GM18502 (cell line): ENCODE results near the gene ZXDA.
"Not testable (repeated sequence)": the region's sequence is repeated elsewhere in the genome, so short reads cannot be mapped to it uniquely, and the experiment has no call there.

Experiments
- ATAC-seq: cut with Tn5 transposase; IDR thresholded peaks from one replicate; pipeline ENCODE4 v1.9.1; 2021; ENCODE audit warnings: mild to moderate bottlenecking; ENCODE audit not compliant: unreplicated experiment, poor library complexity

Gene ZXDA, protein sequence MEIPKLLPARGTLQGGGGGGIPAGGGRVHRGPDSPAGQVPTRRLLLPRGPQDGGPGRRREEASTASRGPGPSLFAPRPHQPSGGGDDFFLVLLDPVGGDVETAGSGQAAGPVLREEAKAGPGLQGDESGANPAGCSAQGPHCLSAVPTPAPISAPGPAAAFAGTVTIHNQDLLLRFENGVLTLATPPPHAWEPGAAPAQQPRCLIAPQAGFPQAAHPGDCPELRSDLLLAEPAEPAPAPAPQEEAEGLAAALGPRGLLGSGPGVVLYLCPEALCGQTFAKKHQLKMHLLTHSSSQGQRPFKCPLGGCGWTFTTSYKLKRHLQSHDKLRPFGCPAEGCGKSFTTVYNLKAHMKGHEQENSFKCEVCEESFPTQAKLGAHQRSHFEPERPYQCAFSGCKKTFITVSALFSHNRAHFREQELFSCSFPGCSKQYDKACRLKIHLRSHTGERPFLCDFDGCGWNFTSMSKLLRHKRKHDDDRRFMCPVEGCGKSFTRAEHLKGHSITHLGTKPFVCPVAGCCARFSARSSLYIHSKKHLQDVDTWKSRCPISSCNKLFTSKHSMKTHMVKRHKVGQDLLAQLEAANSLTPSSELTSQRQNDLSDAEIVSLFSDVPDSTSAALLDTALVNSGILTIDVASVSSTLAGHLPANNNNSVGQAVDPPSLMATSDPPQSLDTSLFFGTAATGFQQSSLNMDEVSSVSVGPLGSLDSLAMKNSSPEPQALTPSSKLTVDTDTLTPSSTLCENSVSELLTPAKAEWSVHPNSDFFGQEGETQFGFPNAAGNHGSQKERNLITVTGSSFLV

GRCh38 chrX:57910287-57910912, at the start of gene ZXDA:
Gene ZXDA, minus strand, starts transcription at chrX:57910458. Its CDS starts 38 bp downstream, at chrX:57910420.
- ATAC-seq: peak; percentile 67

DNA sequence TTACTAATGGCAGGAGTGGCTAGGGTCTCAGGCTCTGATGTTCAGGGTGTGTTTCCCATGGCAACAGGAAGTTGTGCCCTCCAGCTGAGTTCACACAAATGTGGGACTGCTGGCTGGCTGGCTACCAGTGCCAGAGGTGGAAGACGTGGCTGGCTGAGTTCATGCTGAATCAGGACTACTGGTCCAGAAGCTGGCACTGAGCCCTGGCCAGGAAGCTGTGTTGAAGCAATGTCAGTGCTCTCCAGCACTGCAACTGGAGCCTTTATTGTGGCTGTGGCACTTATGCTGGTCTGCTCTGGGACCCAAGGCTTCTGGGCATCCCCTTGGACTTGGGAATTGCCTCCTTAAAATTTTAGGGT, 42.0 kb upstream of the ZXDA start:
- ATAC-seq: no peak

GRCh38 chrX:57951666-57952319, 41.5 kb upstream of the ZXDA start:
- no peak for ATAC-seq

- no peak for ATAC-seq
Observed at GRCh38 chrX:57933321-57933720, 23.1 kb upstream of the ZXDA start.

DNA sequence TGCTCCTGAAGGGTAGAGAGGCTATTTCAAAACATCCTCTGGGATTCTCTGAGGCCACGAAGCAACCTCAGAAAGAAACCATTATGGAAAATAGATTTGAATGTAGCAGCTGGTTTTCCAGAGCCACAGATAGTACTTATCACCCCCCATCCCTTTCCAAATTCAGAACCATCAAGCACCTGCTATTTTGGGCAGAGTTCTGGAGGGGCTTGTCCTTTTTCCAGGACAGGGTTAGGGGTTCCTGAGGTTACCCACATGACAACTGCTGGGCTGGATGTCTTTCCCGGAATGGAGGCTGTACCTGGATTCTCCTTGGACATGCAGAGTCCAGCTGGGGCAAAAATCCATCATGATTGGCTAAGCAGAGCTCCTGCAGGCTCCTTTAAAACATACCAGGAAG, 22.0 kb upstream of the ZXDA start:
- ATAC-seq: no peak

- no peak for ATAC-seq
Observed at GRCh38 chrX:57930051-57930450, 19.8 kb upstream of the ZXDA start.

- peak; percentile 71 for ATAC-seq
Observed at GRCh38 chrX:57929373-57929772, 19.1 kb upstream of the ZXDA start.

DNA sequence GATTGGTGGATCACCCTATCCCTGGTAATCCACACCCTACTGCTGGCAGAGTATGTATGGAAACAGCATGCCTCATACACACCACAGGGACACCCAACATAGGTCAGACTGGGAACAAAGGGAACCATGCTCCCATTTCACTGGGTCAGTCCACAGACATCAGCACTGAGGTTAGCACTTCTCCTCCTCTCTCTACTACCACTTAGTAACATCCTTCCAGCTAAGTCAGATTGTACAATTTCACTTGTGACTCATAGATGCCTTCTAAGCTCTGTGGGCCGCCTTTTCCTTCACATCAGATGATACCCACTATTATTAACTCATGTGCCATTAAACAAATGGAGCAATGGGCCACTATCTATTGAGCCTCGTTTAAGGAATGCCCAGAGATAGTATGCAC, 15.5 kb upstream of the ZXDA start:
- no peak for ATAC-seq

DNA sequence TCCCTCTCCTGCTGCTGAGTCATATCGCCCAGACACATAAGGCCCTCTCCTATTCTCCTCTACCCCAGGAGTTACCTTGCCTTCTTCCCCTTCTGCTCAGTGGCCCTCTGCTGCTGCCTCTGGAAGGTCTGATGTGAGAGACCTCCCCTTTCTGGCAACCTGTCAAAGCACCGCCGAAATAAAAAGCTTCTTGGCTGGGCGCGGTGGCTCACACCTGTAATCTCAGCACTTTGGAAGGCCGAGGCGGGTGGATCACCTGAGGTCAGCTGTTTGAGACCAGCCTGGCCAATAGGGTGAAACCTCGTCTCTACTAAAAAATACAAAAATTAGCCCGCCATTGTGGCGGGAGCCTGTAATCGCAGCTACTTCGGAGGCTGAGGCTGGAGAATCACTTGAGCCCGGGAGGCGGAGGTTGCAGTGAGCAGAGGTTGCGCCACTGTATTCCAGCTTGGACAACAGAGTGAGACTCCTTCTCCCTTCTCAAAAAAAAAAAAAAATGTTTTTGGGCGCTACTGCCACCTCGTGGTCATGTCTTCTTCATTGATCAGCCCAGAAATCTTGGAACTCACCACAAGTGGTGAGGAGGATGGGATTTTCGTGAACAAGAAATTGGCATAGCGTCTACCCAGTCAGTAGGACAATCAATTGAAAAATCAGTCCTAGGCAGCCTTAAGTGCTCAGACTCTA, 8.6 kb upstream of the ZXDA start:
- ATAC-seq: peak; percentile 61

DNA sequence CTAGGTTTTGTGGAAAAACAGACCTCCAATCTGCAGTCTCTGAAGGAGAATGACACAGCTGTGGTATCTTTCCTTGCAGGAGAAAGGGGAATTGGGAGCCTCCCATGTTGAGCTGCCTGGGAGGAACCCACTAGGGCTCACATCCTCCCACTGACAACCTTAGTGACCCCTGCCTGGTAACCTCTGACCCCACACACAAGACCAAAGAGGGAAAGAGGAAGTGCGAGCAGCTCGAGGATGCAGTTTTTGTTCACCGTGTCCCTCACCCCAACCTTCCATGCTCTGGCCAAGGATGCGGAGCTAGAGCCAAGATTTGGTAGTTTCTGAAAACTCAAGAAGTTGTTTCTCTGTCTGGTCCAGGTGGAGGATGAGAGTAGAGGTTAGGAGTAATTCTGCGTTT, 5.4 kb upstream of the ZXDA start:
- no peak for ATAC-seq

GRCh38 chrX:57909595-57910286, 517 bp downstream of the ZXDA start:
- peak; percentile 82 for ATAC-seq

GRCh38 chrX:57908972-57909594, 1.2 kb downstream of the ZXDA start:
- ATAC-seq: not testable (repeated sequence)

DNA sequence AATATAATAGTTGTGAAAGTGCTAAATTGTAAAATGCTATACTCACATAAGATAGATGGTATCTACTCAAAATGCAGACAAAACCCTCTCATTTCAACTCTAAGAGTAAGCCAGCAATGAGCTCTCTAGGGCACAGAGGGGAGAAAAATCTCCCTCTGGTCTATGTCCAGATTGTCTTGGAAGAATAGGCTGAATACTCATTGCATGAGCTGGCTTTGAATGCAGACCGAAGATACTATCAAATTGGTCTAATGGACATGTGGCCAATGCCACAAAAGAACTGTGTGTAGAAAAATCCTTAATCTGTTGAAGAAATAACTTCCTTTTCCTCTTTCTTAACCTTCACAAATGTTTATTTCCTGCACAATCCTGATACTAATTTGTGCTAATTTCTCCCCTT, 3.5 kb downstream of the ZXDA start:
- no peak for ATAC-seq

- ATAC-seq: no peak
Observed at GRCh38 chrX:57905141-57905540, 5.1 kb downstream of the ZXDA start.

DNA sequence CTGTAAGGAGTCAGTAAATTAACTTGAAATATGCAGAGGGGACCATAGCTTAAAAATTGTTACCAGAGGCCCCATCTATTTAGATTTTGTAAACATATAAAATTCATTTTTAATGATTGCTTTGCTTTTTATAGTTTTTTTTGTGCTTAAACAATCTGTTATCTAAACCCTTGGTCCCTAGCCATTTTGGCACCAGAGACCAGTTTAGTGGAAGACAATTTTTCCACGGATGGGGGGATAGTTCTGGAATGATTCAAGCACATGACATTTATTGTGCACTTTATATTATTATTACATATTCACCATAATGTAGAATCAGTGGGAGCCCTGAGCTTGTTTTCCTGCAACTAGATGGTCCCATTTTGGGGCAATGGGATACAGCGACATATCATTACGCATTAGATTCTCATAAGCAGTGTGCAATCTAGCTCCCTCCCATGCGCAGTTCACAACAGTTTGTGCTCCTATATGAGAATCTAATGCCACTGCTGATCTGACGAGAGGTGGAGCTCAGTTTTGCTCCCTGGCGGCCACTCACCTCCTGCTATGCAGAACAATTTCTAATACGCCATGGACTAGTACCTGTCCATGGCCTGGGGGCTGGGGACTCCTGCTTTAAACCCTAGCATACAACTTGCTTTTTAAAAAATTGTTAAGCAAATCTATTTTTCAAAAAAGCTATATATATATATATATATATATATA, 5.9 kb downstream of the ZXDA start:
- ATAC-seq: no peak

DNA sequence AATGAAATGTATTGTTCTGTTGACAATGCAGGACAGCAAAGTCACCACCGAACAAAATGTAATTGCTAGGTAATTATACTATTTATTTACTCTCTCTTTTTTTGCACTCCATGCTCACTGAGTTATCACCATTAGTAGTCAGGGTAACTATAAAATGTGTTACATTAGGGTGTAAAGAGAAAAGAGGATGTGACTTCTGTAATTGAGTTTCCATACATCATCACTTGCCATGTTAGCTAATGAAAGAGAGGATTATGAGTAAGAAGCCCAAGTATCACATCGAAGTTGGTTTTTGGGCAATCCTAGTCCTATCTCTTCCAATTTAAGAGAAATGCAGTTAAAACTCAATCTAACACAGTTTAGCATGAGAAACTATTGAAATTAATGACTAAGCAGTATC, 7.6 kb downstream of the ZXDA start:
- ATAC-seq: no peak

- no peak for ATAC-seq
Observed at GRCh38 chrX:57901466-57901865, 8.8 kb downstream of the ZXDA start.

DNA sequence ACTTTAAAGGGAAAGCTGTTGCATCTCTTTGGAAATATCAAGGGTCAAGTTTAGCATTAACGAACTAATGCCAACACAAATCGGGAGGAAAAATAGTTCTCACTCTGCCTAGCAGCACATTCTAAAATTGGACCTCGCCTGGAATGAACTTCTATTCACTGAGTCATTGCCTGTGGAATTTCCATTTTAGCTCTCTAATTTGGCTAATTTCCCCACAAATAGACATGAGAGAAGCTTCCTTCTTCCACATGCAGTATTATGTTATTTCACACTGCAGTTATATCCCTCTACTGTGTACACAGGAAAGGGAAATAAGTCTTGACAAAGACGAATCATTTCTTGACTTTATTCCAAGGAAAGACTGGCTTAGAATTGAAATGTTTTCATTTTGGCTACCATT, 9.3 kb downstream of the ZXDA start:
- no peak for ATAC-seq

- ATAC-seq: no peak
Observed at GRCh38 chrX:57899906-57900305, 10.4 kb downstream of the ZXDA start.
